Endothelial cell (in vitro differentiated cells): ENCODE measurements around the gene PLCD3. TPM values are rescaled to one million over a fixed set of nuclear protein-coding genes. Genes with fewer than 3 reads are reported as not detected.

ENCODE experiments used
- DNase-seq: peaks from one replicate; pipeline ENCODE4 v3.0.0; 2021; ENCODE audit warnings: low spot score
- H3K27ac Mint-ChIP-seq: one replicate; pipeline ENCODE4 v1.8.0; 2021; ENCODE audit warnings: mixed read lengths, inconsistent platforms; ENCODE audit not compliant: unreplicated experiment
- H3K27me3 Mint-ChIP-seq: one replicate; pipeline ENCODE4 v1.8.0; 2021; ENCODE audit warnings: mild to moderate bottlenecking, moderate library complexity, mixed read lengths, inconsistent platforms; ENCODE audit not compliant: unreplicated experiment
- H3K36me3 Mint-ChIP-seq: one replicate; pipeline ENCODE4 v1.8.0; 2021; ENCODE audit warnings: mild to moderate bottlenecking, low read depth, mixed read lengths, inconsistent platforms; ENCODE audit not compliant: unreplicated experiment
- H3K4me1 Mint-ChIP-seq: one replicate; pipeline ENCODE4 v1.8.0; 2021; ENCODE audit warnings: mild to moderate bottlenecking, mixed read lengths, inconsistent platforms; ENCODE audit not compliant: unreplicated experiment
- H3K4me3 Mint-ChIP-seq: one replicate; pipeline ENCODE4 v1.8.0; 2021; ENCODE audit warnings: mild to moderate bottlenecking, mixed read lengths, inconsistent platforms; ENCODE audit not compliant: unreplicated experiment
- H3K9me3 Mint-ChIP-seq: one replicate; pipeline ENCODE4 v1.8.0; 2021; ENCODE audit warnings: mixed read lengths, inconsistent platforms; ENCODE audit not compliant: unreplicated experiment
- total RNA-seq: library from RNA; stranded (reverse); fragmentation: NEBNext Ultra II Directional; extraction: Animal tissue kit (Norgen Biotek cat#: 25700); gene quantifications from one replicate; pipeline ENCODE4 v1.2.1, GENCODE V29; 2021; ENCODE audit not compliant: unreplicated experiment
- TF ChIP-seq, protein P1 (sequence below): fragments of 200-600 bp; sonication (generic); IDR thresholded peaks from one replicate; pipeline ENCODE4 v1.5.0; 2021; ENCODE audit warnings: antibody characterized with exemption; ENCODE audit not compliant: unreplicated experiment

PLCD3 gene
- total RNA-seq, 1 donor from 2014 or later, result 9.7 TPM

DNA sequence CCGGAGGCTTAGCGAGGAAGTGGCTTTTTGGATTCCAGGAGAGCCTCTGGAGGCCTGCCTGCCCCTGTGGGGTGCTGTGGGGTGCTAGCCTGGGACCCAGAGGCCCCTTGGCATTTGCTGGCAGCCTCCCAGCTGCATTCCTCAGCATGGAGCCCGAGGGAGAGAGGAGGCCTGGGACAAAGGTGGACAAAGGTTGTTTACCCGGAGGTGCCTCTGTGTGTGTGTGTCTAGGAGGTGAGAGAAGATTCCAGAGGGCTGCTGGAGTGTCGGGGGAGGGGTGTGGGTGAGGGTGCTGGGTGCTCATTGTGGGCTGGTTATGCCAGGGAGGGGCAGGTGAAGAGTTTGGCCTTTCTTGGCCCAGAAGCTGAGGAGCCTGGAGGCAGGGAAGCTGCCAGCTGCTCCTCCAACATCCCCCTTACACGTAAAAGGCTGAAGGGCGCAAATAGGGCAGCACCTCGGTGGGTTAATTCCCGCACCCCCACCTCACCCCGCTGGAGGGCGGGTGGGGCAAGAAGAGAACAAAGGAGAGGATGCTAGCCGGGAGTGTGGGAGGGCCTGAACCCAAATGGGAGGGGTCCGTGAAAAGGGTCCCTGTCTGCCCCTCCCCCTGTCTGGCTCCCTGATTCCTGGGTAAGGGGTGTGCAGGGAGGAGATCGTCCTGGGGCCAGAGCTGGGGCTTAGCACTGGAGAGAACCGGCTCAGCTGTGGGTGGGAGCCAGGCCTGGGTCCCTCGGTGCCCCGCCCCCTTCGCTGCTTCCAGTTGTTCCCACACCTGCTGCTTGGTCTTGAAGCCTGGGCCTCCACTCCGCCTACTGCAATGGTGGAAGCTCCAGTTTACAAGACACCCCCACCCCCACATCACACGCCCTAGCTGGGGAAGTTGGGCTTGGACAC, 39.3 kb upstream of the PLCD3 start:
- H3K27ac Mint-ChIP-seq, result peak overlapping the region; percentile 88
- TF ChIP-seq, protein P1, sequence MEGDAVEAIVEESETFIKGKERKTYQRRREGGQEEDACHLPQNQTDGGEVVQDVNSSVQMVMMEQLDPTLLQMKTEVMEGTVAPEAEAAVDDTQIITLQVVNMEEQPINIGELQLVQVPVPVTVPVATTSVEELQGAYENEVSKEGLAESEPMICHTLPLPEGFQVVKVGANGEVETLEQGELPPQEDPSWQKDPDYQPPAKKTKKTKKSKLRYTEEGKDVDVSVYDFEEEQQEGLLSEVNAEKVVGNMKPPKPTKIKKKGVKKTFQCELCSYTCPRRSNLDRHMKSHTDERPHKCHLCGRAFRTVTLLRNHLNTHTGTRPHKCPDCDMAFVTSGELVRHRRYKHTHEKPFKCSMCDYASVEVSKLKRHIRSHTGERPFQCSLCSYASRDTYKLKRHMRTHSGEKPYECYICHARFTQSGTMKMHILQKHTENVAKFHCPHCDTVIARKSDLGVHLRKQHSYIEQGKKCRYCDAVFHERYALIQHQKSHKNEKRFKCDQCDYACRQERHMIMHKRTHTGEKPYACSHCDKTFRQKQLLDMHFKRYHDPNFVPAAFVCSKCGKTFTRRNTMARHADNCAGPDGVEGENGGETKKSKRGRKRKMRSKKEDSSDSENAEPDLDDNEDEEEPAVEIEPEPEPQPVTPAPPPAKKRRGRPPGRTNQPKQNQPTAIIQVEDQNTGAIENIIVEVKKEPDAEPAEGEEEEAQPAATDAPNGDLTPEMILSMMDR, result no peak
- no peak for DNase-seq
- peaks cover 3% of the 10 kb centered on the region for H3K27me3 Mint-ChIP-seq
- H3K9me3 Mint-ChIP-seq, result no peaks in the 10 kb centered on the region
- H3K36me3 Mint-ChIP-seq, result no peaks in the 10 kb centered on the region
- H3K4me3 Mint-ChIP-seq, result no peak overlapping the region
- peaks cover 22% of the 10 kb centered on the region for H3K4me1 Mint-ChIP-seq

DNA sequence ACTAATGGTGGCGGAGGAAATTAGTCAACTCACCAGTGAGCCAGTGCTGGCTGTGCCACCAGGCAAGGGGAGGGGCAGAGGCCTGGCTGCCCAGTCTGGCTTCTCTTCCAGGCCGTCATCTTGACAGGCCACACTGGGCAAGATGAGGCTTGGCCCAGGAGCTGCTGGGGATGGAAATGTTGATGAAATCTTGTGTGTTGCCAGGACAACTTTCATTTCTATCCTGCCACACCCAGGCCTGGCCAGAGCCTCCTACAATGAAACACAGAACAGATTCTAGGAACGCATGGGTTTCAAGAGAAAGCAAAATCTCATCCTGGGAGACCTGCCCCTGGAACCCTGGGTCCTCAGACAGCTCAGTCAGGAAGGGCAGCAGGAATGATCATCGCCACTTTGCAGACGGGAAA, 38.6 kb upstream of the PLCD3 start:
- no peak for DNase-seq
- no peaks in the 10 kb centered on the region for H3K36me3 Mint-ChIP-seq
- peaks cover 3% of the 10 kb centered on the region for H3K27me3 Mint-ChIP-seq
- H3K9me3 Mint-ChIP-seq, result no peaks in the 10 kb centered on the region
- H3K27ac Mint-ChIP-seq, result peak overlapping the region; percentile 88
- peaks cover 22% of the 10 kb centered on the region for H3K4me1 Mint-ChIP-seq
- TF ChIP-seq, protein P1, result no peak
- no peak overlapping the region for H3K4me3 Mint-ChIP-seq

DNA sequence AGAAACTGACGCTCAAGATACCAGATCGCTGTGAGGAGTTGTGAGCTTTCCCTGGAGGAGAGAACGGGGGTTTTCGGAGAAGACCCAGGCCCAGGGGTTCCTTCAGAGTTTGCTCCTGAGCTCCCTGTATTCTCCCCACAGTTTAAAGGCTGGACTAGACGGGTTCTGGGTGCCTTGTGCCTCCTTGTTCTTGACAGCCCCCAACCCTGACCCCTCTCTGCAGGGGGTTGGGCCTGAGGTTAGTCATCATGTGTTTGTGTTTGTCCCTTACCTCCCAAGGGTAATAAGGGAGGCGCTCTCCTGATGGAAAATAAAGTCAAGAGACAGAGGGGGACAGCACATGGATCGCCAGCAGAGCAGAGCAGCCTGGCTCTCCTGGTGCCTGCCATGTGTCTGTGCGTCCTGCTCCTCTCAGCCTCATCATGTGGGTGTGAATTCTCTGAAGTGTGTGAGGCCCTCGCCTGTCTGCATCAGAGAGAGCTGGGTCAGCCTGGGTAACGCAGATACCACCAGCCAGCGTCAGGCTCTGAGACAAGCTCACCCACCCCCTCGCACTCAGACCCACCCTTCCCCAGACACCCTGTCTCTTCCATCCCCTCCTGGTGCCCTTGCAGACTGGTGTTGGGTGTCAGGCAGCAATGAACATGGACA, 38.1 kb upstream of the PLCD3 start:
- Mint-ChIP-seq H3K36me3 (no peaks in the 10 kb centered on the region), H3K4me1 (peaks cover 22% of the 10 kb centered on the region), H3K27ac (peak overlapping the region; percentile 88), H3K4me3 (no peak overlapping the region), H3K9me3 (no peaks in the 10 kb centered on the region), H3K27me3 (peaks cover 3% of the 10 kb centered on the region)
- TF ChIP-seq, protein P1, result no peak
- no peak for DNase-seq

DNA sequence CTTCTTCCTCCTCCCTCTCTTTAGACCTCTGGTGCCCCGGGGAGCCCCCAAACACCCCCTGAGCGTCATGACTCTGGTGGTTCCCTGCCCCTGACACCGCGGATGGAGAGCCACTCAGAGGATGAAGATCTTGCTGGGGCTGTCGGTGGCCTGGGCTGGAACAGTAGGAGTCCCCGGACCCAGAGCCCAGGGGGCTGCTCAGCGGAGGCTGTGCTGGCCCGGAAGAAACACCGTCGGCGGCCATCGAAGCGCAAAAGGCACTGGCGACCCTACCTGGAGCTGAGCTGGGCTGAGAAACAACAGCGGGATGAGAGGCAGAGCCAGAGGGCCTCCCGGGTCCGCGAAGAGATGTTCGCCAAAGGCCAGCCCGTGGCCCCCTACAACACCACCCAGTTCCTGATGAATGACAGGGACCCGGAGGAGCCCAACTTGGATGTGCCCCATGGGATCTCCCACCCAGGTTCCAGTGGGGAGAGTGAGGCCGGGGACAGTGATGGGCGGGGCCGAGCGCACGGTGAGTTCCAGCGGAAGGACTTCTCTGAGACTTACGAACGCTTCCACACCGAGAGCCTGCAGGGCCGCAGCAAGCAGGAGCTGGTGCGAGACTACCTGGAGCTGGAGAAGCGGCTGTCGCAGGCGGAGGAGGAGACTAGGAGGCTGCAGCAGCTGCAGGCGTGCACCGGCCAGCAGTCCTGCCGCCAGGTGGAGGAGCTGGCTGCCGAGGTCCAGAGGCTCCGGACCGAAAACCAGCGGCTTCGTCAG, 36.9 kb upstream of the PLCD3 start:
- Mint-ChIP-seq H3K27ac (no peak overlapping the region), H3K36me3 (no peaks in the 10 kb centered on the region)
- TF ChIP-seq, protein P1, result no peak

More for the DNA sequence above, 36.9 kb upstream of the PLCD3 start:
- Mint-ChIP-seq H3K4me3 (no peak overlapping the region), H3K27me3 (peaks cover 3% of the 10 kb centered on the region), H3K9me3 (no peaks in the 10 kb centered on the region), H3K4me1 (peaks cover 22% of the 10 kb centered on the region)
- no peak for DNase-seq
